Right ventricle myocardium superior (tissue), 1 donor: Measurements from ENCODE around the gene APLP1. TPM values are rescaled to one million over a fixed set of nuclear protein-coding genes. Genes with fewer than 3 reads are reported as not detected.

Experiments
- ATAC-seq: fragments of 200-7000 bp; cut with Tn5 transposase; one replicate; pipeline ENCODE4 v1.9.1; 2020; ENCODE audit warnings: mild to moderate bottlenecking; ENCODE audit not compliant: poor library complexity
- DNase-seq: peaks from one replicate; pipeline ENCODE4 v3.0.0-alpha.2; 2020
- intact Hi-C: fragments of 100-400 bp; cut with DNase I; formaldehyde crosslinking; loops from one replicate; pipeline ENCODE4 v1.11.2; 2022
- total RNA-seq: library from RNA; stranded (reverse); fragmentation: NEBNext Ultra II Directional; extraction: Animal tissue kit (Norgen Biotek cat#: 25700); gene quantifications from one replicate; pipeline ENCODE4 v1.2.1, GENCODE V29; 2021
- donor health status: DM: no; HTN: yes; CAD: no; lungs with severe emphysema.

APLP1 gene
- total RNA-seq, 1 donor from 2014 or later, result 17.8 TPM

DNA sequence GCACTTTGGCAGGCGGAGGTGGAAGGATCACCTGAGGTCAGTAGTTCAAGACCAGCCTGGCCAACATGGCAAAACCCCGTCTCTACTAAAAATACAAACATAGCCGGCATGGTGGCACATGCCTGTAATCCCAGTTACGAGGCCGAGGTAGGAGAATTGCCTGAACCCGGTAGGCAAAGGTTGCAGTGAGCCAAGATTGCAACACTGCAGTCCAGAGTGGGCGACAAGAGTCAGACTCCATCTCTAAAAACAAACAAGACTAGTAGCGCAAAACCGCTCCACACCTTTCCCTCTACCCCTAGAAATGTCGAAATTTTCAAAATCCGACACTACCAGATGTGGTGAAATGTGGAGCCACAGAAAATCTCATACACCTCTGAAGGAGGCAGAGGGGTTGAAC, 50.9 kb downstream of the APLP1 start:
- DNase-seq, result no peak
- intact Hi-C loops, result no loop called here
- no peak for ATAC-seq

DNA sequence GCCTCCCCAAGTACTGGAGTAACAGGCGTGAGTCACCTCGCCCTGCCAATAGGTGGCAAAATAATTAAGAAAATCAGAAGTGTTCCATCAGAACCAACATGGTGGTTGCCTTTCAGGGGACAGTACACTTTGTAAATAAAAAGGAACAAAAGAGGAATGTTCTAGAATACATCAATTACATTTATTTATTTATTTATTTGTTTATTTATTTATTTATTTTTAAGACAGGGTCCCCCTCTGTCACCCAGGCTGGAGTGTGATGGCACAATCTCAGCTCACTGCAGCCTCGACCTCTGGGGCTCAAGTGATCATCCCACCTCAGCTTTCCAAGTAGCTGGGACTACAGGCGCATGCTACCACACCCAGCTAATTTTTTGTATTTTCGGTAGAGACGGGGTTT, 52.6 kb downstream of the APLP1 start:
- intact Hi-C loops, result no loop called here
- ATAC-seq (no peak), DNase-seq (no peak)

DNA sequence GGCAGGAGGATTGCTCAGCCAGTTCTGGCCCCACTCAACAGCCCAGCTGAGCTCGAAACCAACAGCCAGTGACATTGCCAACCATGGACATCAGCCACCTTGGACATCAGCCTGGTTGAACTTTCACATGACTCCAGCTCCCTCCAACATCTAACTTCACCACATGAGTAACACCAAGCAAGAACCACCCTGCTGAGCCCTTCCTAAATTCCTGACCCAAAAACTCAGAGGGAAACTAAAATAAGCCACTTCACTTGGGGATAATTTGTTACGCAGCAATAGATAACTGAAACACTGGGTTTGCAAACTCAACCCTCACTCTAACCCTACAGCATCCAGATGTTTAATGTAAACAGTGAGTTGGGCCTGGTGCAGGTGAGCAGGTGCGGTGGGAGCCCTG, 57.1 kb downstream of the APLP1 start:
- intact Hi-C loops, result no loop called here
- no peak for DNase-seq
- no peak for ATAC-seq

DNA sequence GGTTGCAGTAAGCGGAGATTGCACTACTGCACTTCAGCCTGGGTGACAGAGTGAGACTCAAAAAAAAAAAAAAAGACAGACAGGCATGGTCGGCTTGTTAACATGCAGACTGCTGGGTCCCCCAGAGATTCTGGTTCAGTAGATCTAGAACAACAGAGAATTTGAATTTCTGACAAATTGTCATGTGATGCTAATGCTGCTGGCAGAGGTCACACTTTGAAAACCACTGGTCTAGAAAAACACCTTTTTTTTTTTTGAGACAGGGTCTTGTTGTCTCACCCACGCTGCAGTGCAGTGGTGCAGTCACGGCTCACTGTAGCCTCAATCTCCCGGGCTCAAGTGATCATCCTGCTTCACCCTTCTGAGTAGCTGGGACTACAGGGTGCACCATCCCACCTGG, 60.1 kb downstream of the APLP1 start:
- DNase-seq (no peak), ATAC-seq (no peak)
- intact Hi-C loops, result no loop called here

Other genes with a start within 250 kb of the APLP1 start
- gene RBM42, start 239.5 kb upstream of the APLP1 start, total RNA-seq, result 48.9 TPM
- gene ETV2, start 226.8 kb upstream of the APLP1 start, total RNA-seq, result 0.32 TPM
- gene COX6B1, start 220.3 kb upstream of the APLP1 start, total RNA-seq, result 1,337 TPM
- gene UPK1A, start 202.1 kb upstream of the APLP1 start, total RNA-seq, result not detected
- not detected for gene ZBTB32, start 164.0 kb upstream of the APLP1 start, total RNA-seq
- gene KMT2B, start 150.6 kb upstream of the APLP1 start, total RNA-seq, result 16.3 TPM
- gene IGFLR1, start 126.1 kb upstream of the APLP1 start, total RNA-seq, result 2.9 TPM
- 22.6 TPM for gene U2AF1L4, start 123.2 kb upstream of the APLP1 start, total RNA-seq
- 40.7 TPM for gene PSENEN, start 122.9 kb upstream of the APLP1 start, total RNA-seq
- gene LIN37, start 120.0 kb upstream of the APLP1 start, total RNA-seq, result 5.2 TPM
- gene HSPB6, start 111.5 kb upstream of the APLP1 start, total RNA-seq, result 570 TPM
- 5.9 TPM for gene PROSER3, start 110.4 kb upstream of the APLP1 start, total RNA-seq
- gene ARHGAP33, start 93.0 kb upstream of the APLP1 start, total RNA-seq, result 3.0 TPM
- not detected for gene PRODH2, start 55.7 kb upstream of the APLP1 start, total RNA-seq
- gene NPHS1, start 16.1 kb upstream of the APLP1 start, total RNA-seq, result not detected
- not detected for gene KIRREL2, start 11.7 kb upstream of the APLP1 start, total RNA-seq
- 2.6 TPM for gene NFKBID, start 32.0 kb downstream of the APLP1 start, total RNA-seq
- gene HCST, start 34.0 kb downstream of the APLP1 start, total RNA-seq, result 4.1 TPM
- gene TYROBP, start 39.7 kb downstream of the APLP1 start, total RNA-seq, result 28.3 TPM
- gene LRFN3, start 67.8 kb downstream of the APLP1 start, total RNA-seq, result 6.1 TPM
- 10.2 TPM for gene SDHAF1, start 126.6 kb downstream of the APLP1 start, total RNA-seq
- gene SYNE4, start 140.2 kb downstream of the APLP1 start, total RNA-seq, result 0.30 TPM
- 9.4 TPM for gene ALKBH6, start 145.6 kb downstream of the APLP1 start, total RNA-seq
- 4.1 TPM for gene CLIP3, start 164.3 kb downstream of the APLP1 start, total RNA-seq
- 4.2 TPM for gene THAP8, start 185.7 kb downstream of the APLP1 start, total RNA-seq
- gene WDR62, start 186.3 kb downstream of the APLP1 start, total RNA-seq, result 28.3 TPM
- not detected for gene OVOL3, start 242.6 kb downstream of the APLP1 start, total RNA-seq
- 145 TPM for gene POLR2I, start 246.3 kb downstream of the APLP1 start, total RNA-seq
- gene TBCB, start 246.9 kb downstream of the APLP1 start, total RNA-seq, result 95.8 TPM